DND-41 (cell line): ENCODE results near the gene ACTR2.

Experiments
- CTCF ChIP-seq: IDR thresholded peaks from 2 replicates; pipeline ENCODE4 v1.5.1; 2012; ENCODE audit warnings: borderline replicate concordance, low read length, moderate library complexity, mild to moderate bottlenecking; ENCODE audit not compliant: poor library complexity, severe bottlenecking; ENCODE audit errors: extremely low read depth
- EZH2 ChIP-seq: IDR thresholded peaks from 3 replicates; pipeline ENCODE4 v1.6.1; 2012; ENCODE audit warnings: borderline replicate concordance, low read depth, mild to moderate bottlenecking, moderate library complexity, low read length, inconsistent platforms; ENCODE audit not compliant: severe bottlenecking

- TF ChIP-seq CTCF (no peak), EZH2 (no peak)
Observed at GRCh38 chr2:65292461-65293011, 64.9 kb downstream of the ACTR2 start.
